ENCODE results near the gene MCF2L. TPM values are rescaled to one million over a fixed set of nuclear protein-coding genes. Genes with fewer than 3 reads are reported as not detected.

The MCF2L gene
- polyA plus RNA-seq, 2 of the 4 experiments (the other 2 are of a cell fraction), result 0.36 to 0.92 TPM

DNA sequence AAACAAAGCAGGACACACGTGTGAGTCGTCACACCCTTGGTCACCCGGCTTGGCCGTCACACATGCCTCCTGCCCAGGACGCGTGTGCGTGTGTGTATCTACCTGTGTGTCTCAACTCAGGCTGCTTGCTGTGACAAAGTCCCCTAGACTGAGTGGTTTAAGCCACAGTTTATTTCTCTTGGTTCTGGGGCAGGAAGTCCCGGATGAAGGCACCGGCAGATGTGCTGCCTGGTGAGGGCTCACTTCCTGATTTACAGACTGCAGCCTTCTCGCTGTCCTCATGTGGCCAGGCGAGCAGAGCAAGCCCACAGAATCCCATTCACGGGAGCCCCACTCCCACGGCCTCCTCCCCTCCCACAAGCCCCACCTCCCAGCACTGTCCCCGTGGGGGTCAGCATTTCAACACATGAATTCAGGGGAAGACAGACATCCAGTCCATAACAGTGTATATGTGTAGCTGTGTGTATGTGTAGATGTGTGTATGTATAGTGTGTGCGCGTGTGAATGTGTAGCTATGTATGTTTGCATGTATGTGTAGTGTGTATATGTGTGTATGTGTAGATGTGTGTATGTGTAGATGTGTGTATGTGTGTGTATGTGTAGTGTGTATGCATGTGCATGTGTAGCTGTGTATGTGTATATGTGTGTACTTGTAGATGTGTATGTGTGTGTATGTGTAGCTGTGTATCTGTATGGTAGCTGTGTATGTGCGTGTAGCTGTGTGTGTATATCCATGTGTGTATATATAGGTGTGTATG lies 51.5 kb downstream of the MCF2L start:
- no peak overlapping the region for H3K4me2 ChIP-seq
- H3K27ac ChIP-seq, result no peak overlapping the region
- POLR2A ChIA-PET, result no interaction called here
- H3K4me1 ChIP-seq, result no peaks in the 10 kb centered on the region
- DNase-seq (ENCODE audit: low read depth in 1 of 2, low spot score in 1 of 2) (no peak), ATAC-seq (no peak), FAIRE-seq (no peak)
- CTCF ChIA-PET, result interaction anchor here (1.3 to 3.4 kb wide), 2 partner anchors 9 to 374 kb away, joined by 3 to 16 read pairs; no protein-coding TSS in a partner anchor
- H3K9me3 ChIP-seq, result no peaks in the 10 kb centered on the region
- TF ChIP-seq, protein P1, sequence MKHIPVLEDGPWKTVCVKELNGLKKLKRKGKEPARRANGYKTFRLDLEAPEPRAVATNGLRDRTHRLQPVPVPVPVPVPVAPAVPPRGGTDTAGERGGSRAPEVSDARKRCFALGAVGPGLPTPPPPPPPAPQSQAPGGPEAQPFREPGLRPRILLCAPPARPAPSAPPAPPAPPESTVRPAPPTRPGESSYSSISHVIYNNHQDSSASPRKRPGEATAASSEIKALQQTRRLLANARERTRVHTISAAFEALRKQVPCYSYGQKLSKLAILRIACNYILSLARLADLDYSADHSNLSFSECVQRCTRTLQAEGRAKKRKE (CRISPR knock-in tag; IDR thresholded peaks at IDR 0.05; ENCODE audit: low read depth), result no peak
- H3K4me3 ChIP-seq, result no peak overlapping the region
- 65% methylated on average over 15 of the region's 17 CpGs for WGBS (ENCODE audit: missing lambda C conversion rate)

DNA sequence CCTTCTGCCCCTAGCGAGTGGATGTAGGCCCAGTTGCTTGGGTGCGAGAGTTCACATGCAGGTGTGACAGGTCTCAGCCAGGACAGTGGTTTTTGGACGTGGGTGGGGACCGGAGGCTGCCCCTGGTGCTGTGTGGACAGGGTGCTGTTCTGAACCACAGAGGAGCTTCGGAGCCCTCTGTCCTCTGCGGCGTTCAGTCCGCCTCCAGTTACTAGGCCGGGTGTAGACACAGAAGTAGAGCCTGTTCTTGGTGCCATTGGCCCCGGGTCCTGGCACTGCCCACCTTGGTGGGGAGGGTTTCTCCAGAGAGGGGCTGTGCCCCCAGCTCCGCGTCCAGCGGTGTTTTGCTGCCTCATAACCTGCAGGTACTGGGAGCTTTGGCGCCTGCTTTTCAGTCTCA lies 52.4 kb downstream of the MCF2L start:
- no peaks in the 10 kb centered on the region for H3K9me3 ChIP-seq
- no peak for FAIRE-seq
- no peak for ATAC-seq
- no peaks in the 10 kb centered on the region for H3K4me1 ChIP-seq
- POLR2A ChIA-PET, result no interaction called here
- WGBS (ENCODE audit: missing lambda C conversion rate), result 75% methylated on average over 5 of the region's 14 CpGs
- no peak for DNase-seq (ENCODE audit: low read depth in 1 of 2, low spot score in 1 of 2)
- TF ChIP-seq HOXB5 (CRISPR knock-in tag; IDR thresholded peaks at IDR 0.05) (no peak), RFX5 (IDR thresholded peaks at IDR 0.05) (no peak), KDM5A (IDR thresholded peaks at IDR 0.05) (no peak), GATA3 (IDR thresholded peaks at IDR 0.05; ENCODE audit: borderline replicate concordance) (no peak), FOXS1 (CRISPR knock-in tag; IDR thresholded peaks at IDR 0.05) (no peak)
- CTCF ChIA-PET, result interaction anchor here (1.3 to 3.4 kb wide), 3 partner anchors 8 to 373 kb away, joined by 3 to 16 read pairs (median 3); no protein-coding TSS in a partner anchor
- no peak overlapping the region for H3K27ac ChIP-seq
- no peak overlapping the region for H3K4me2 ChIP-seq
- no peak overlapping the region for H3K4me3 ChIP-seq

DNA sequence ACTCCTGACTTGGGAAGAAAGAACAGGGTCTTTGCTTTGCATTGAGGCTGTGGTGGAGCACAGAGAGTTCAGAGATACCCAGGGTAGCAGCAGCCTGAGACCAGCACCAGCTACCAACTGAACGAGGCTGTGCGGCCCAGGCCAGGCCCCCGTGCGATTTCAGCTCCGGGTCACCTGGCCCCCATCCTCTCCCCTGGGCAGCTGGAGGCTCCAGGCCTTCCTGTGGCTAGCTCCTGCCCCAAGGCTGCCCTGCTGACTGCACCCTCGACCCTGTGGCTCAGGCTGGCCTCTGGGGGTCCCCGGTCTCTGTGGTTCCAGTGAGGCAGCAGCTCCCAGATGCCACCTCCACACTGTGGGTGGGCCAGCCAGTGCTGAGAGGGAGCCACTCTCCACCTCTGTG lies 52.8 kb downstream of the MCF2L start:
- DNase-seq (ENCODE audit: low read depth in 1 of 2, low spot score in 1 of 2) (no peak), ATAC-seq (no peak), FAIRE-seq (no peak)
- no peaks in the 10 kb centered on the region for H3K4me1 ChIP-seq
- TF ChIP-seq KDM1A (IDR thresholded peaks at IDR 0.05; ENCODE audit: low read depth), result no peak
- TF ChIP-seq, protein P2, sequence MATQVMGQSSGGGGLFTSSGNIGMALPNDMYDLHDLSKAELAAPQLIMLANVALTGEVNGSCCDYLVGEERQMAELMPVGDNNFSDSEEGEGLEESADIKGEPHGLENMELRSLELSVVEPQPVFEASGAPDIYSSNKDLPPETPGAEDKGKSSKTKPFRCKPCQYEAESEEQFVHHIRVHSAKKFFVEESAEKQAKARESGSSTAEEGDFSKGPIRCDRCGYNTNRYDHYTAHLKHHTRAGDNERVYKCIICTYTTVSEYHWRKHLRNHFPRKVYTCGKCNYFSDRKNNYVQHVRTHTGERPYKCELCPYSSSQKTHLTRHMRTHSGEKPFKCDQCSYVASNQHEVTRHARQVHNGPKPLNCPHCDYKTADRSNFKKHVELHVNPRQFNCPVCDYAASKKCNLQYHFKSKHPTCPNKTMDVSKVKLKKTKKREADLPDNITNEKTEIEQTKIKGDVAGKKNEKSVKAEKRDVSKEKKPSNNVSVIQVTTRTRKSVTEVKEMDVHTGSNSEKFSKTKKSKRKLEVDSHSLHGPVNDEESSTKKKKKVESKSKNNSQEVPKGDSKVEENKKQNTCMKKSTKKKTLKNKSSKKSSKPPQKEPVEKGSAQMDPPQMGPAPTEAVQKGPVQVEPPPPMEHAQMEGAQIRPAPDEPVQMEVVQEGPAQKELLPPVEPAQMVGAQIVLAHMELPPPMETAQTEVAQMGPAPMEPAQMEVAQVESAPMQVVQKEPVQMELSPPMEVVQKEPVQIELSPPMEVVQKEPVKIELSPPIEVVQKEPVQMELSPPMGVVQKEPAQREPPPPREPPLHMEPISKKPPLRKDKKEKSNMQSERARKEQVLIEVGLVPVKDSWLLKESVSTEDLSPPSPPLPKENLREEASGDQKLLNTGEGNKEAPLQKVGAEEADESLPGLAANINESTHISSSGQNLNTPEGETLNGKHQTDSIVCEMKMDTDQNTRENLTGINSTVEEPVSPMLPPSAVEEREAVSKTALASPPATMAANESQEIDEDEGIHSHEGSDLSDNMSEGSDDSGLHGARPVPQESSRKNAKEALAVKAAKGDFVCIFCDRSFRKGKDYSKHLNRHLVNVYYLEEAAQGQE (IDR thresholded peaks at IDR 0.05), result no peak
- TF ChIP-seq NPAS2 (CRISPR knock-in tag; IDR thresholded peaks at IDR 0.05; ENCODE audit: borderline replicate concordance), result no peak
- TF ChIP-seq CHD4 (IDR thresholded peaks at IDR 0.05; ENCODE audit: borderline replicate concordance), result no peak
- TF ChIP-seq ESRRA (IDR thresholded peaks at IDR 0.05; ENCODE audit: borderline replicate concordance, low read length), result no peak
- TF ChIP-seq RARB (CRISPR knock-in tag; IDR thresholded peaks at IDR 0.05), result no peak
- 50% methylated on average over 2 of the region's 7 CpGs for WGBS (ENCODE audit: missing lambda C conversion rate)
- POLR2A ChIA-PET, result no interaction called here
- no peak overlapping the region for H3K27ac ChIP-seq
- CTCF ChIA-PET, result interaction anchor here (1.0 to 3.4 kb wide), 4 partner anchors 7 to 373 kb away, joined by 3 to 16 read pairs (median 3); no protein-coding TSS in a partner anchor
- no peaks in the 10 kb centered on the region for H3K9me3 ChIP-seq
- no peak overlapping the region for H3K4me3 ChIP-seq
- no peak overlapping the region for H3K4me2 ChIP-seq

DNA sequence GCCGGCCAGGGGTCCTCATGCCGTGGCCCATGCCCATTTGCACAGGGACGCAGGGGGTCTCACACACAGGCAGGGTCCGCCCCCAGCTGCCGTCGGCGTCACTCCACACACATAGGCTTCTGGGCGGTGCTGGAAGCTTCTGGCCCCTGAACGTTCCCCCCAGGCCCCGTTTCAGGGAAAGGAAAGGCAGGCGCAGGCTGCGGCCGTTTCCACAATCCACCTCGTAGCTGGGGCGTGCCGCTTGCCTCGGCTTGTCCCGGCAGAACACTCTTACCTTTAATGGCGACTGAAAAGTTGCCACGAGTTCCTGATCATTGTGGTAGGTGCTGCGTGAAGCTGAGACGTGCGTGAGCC lies 53.4 kb downstream of the MCF2L start:
- POLR2A ChIA-PET, result no interaction called here
- CTCF ChIA-PET, result interaction anchor here (1.0 to 1.3 kb wide), 2 partner anchors 12 to 79 kb away, joined by 3 read pairs; no protein-coding TSS in a partner anchor
- H3K9me3 ChIP-seq, result no peaks in the 10 kb centered on the region
- ATAC-seq, result no peak
- DNase-seq (ENCODE audit: low read depth in 1 of 2, low spot score in 1 of 2), result no peak
- FAIRE-seq, result no peak
- no peak overlapping the region for H3K27ac ChIP-seq
- no peak for TF ChIP-seq HDAC2 (IDR thresholded peaks at IDR 0.05)
- no peak for TF ChIP-seq HOXB5 (CRISPR knock-in tag; IDR thresholded peaks at IDR 0.05)
- no peak for TF ChIP-seq RNF2 (IDR thresholded peaks at IDR 0.05; ENCODE audit: borderline replicate concordance, low read depth)
- TF ChIP-seq MYC (IDR thresholded peaks at IDR 0.05; ENCODE audit: borderline replicate concordance, low read length), result no peak
- no peak for TF ChIP-seq TFCP2L1 (CRISPR knock-in tag; IDR thresholded peaks at IDR 0.05)
- TF ChIP-seq CHD4 (IDR thresholded peaks at IDR 0.05; ENCODE audit: borderline replicate concordance), result no peak
- TF ChIP-seq POLR2AphosphoS2 (conservative IDR thresholded peaks at IDR 0.05; ENCODE audit: low read length), result no peak
- TF ChIP-seq MAFK (IDR thresholded peaks at IDR 0.05; ENCODE audit: partially characterized antibody), result no peak
- TF ChIP-seq SMC3 (IDR thresholded peaks at IDR 0.05), result no peak
- TF ChIP-seq, protein P3, sequence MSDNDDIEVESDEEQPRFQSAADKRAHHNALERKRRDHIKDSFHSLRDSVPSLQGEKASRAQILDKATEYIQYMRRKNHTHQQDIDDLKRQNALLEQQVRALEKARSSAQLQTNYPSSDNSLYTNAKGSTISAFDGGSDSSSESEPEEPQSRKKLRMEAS (IDR thresholded peaks at IDR 0.05), result no peak
- TF ChIP-seq POLR2A (IDR thresholded peaks at IDR 0.05; ENCODE audit: low read length), result no peak
- TF ChIP-seq KDM5A (IDR thresholded peaks at IDR 0.05), result no peak
- TF ChIP-seq JUNB (IDR thresholded peaks at IDR 0.05), result no peak
- no peaks in the 10 kb centered on the region for H3K4me1 ChIP-seq
- WGBS (ENCODE audit: missing lambda C conversion rate), result 40% methylated on average over 1 of the region's 23 CpGs
- H3K4me3 ChIP-seq, result no peak overlapping the region
- no peak overlapping the region for H3K4me2 ChIP-seq

Measured in A549 (cell line).